GM18907 (cell line): ENCODE measurements around the gene P2RX6.

Experiments
- ATAC-seq: cut with Tn5 transposase; IDR thresholded peaks from one replicate; pipeline ENCODE4 v1.9.1; 2021; ENCODE audit warnings: mild to moderate bottlenecking, moderate library complexity; ENCODE audit not compliant: unreplicated experiment

P2RX6 gene

GRCh38 chr22:21012446-21013407 is 2.2 kb upstream of the P2RX6 start:
- no peak for ATAC-seq

- peak; percentile 13 for ATAC-seq
Measured at GRCh38 chr22:21013657-21014201, 1.2 kb upstream of the P2RX6 start.

GRCh38 chr22:21014202-21014725 is 701 bp upstream of the P2RX6 start:
- ATAC-seq: peak; percentile 75

GRCh38 chr22:21015466-21016006 is 571 bp downstream of the P2RX6 start:
- no peak for ATAC-seq

- no peak for ATAC-seq
Measured at GRCh38 chr22:21016644-21017420, 1.9 kb downstream of the P2RX6 start.

GRCh38 chr22:21018314-21018713 is 3.3 kb downstream of the P2RX6 start:
- no peak for ATAC-seq

- ATAC-seq: no peak
Measured at GRCh38 chr22:21020802-21021429, 6.0 kb downstream of the P2RX6 start.

- no peak for ATAC-seq
Measured at GRCh38 chr22:21022507-21022906, 7.5 kb downstream of the P2RX6 start.

- ATAC-seq: no peak
Measured at GRCh38 chr22:21022955-21023614, 8.1 kb downstream of the P2RX6 start.

- no peak for ATAC-seq
Measured at GRCh38 chr22:21025266-21025665, 10.3 kb downstream of the P2RX6 start.

GRCh38 chr22:21025763-21026755 is 11.1 kb downstream of the P2RX6 start:
- ATAC-seq: no peak

GRCh38 chr22:21026783-21027692 is 12.1 kb downstream of the P2RX6 start:
- no peak for ATAC-seq

- no peak for ATAC-seq
Measured at GRCh38 chr22:21028277-21029251, 13.6 kb downstream of the P2RX6 start.

GRCh38 chr22:21029486-21030025 is 14.6 kb downstream of the P2RX6 start:
- ATAC-seq: no peak

GRCh38 chr22:21030032-21030431 is 15.1 kb downstream of the P2RX6 start:
- no peak for ATAC-seq
